Activated T-cell treated with anti-CD3 and anti-CD28 coated beads for 24 hours (primary cell): ENCODE data around the gene TAF6L.
A peak's percentile ranks its signal among the peaks of the same experiment; 100 is the strongest.
"Not testable (repeated sequence)": the region's sequence is repeated elsewhere in the genome, so short reads cannot be mapped to it uniquely, and the experiment has no call there.

ENCODE experiments used
- DNase-seq: peaks from one replicate; pipeline ENCODE4 v3.0.0-alpha.2; 2020; ENCODE audit warnings: low read depth

TAF6L gene, protein sequence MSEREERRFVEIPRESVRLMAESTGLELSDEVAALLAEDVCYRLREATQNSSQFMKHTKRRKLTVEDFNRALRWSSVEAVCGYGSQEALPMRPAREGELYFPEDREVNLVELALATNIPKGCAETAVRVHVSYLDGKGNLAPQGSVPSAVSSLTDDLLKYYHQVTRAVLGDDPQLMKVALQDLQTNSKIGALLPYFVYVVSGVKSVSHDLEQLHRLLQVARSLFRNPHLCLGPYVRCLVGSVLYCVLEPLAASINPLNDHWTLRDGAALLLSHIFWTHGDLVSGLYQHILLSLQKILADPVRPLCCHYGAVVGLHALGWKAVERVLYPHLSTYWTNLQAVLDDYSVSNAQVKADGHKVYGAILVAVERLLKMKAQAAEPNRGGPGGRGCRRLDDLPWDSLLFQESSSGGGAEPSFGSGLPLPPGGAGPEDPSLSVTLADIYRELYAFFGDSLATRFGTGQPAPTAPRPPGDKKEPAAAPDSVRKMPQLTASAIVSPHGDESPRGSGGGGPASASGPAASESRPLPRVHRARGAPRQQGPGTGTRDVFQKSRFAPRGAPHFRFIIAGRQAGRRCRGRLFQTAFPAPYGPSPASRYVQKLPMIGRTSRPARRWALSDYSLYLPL

DNA sequence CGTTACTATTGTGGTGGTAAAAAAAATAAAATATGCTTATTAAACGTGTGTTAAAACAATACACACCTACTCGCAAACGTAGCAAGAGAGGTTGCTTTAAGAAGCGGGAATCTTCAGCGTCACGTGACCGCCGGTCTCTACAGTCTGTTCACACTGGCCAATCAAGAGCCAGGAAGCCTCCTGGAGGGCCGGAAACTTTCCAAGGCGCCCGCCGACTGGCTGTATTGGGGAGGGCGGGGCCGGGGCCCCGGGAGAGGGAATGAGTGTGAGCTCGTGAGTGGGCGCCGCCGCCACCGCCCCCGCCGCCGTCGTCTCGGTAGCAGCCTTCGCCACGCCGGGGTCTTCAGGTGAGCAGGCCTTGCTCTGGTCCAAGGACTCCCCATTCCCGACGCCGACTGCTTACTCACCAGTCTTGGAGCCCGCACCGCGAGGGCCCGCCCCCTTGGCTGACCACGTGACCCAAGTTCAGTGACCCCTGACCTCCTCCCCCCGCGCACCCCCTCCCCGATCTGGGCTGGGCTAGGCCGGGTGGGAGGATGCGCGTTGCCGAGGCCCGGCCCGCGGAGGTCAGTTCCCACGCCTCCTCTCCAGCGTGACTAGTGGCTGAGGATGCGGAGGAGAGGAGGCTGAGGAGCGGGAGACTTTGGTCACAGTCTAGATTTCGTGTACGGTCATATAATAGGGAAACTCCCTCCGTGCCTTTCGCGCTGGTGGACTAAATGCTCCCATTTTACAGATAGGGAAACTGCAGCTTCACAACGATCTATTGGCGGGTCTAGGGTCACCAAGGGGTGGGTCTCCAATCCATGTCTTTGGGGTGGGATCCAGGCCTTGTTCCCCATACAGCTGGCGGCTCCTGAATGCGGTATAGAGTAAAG, at the start of gene TAF6L:
Gene TAF6L (plus strand): TSS at position 253 of the 878 bp plus-strand sequence. CDS start 4,388 bp downstream, outside the sequence.
- DNase-seq = peak; percentile 92

DNA sequence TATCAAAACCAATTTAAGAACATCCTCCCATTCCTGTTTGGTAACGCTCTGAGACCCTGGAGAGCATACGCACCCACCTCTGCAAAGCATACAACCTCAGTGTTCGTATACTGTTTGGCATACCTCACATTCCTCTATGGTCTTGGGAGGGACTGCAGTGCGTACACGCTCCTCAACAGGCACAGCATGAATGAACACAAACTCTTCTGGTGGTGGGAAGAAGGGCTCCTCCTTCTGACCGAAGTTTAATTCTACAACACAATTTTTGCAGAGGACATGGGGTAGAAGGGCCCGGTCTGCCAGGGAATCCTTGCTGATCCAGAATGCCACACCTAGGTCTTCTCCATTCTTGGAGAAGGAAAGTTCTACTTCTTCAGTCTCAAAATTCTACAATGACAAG, 49.2 kb upstream of the TAF6L start:
- DNase-seq = no peak

DNA sequence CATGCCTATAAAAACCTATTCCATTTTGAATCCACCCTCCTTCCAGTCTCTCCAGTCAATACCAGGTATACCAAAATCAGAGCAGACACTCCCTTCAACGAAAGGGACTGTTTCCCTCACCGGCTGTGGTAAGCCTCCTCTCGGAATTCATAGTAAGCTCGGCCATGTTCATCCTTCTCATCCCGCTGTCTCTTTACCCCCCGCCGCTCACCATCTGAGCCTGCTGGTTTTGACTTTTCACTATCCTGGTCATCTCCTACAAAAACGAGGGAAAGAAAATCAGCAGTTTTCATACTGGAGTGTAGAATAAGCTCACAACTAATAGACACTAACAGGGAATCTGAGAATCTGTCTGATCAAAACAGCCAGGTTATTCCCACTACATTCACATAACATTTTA, 47.0 kb upstream of the TAF6L start:
- no peak for DNase-seq

DNA sequence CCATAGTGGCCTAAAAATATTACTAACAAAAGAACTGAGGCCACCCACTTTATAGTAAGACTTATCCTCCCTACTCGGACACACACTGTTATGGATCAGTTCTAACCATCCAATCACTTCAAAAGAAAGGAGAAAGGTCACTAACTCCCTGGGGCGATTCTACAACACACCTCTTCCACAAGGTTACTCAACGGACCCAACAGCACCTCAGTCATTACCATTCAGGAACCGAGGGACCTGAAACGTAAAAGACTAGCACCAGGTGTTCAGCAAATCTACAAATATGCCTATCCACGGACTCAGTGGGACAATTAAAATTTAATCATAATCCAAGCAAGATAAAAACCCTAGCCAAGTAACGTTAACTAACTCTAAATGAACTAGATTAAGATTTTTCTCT, 45.5 kb upstream of the TAF6L start:
- DNase-seq = no peak

DNA sequence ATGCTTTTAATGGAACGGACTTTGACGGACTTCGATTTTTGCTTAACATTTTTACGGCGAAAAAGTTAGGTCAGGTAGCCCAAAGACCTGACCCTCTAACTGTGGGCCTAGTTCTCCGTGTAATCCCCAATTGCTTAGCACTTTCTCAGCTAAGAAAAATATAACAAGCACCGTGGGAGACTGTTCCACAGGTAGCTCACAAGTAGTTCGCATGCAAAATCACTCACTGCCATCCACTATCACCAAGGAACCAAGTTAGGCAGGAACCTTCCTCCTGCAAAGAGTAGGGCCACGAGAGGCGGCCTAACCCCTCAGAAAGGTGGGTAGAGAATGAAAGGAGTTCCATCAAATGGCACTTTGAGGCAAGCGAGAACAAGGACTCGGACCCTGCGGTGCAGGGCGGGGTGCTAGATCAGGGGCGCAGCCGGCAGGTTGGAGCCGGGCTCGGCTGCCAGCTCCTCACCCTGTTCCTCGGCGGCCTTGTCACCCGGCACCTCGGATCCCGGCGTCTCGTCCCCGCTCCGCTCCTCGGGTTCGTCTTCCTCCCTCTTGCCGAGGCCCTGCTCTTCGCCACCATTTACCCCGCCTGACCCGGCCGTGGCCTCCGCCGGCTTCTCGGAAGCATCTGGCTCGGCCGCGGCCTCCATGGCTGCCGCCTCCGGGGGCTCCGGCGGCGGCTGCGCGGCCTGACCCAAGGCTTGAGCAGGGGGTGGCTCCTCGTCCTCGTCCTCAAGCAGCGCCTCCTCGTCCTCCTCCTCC, 44.9 kb upstream of the TAF6L start:
- no peak for DNase-seq

DNA sequence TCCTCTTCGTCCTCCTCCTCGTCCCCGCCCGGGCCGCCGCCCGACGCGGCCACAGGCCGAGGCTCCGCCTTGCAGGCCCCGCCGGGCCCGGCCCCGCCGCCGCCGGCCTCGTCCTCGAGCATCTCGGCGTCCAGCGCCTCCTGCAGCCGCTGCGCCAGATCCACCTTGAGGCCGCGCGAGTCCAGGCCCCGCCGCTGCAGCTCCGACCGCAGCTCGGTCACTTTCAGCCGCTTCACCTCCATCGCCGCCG, 44.4 kb upstream of the TAF6L start:
- no peak for DNase-seq

DNA sequence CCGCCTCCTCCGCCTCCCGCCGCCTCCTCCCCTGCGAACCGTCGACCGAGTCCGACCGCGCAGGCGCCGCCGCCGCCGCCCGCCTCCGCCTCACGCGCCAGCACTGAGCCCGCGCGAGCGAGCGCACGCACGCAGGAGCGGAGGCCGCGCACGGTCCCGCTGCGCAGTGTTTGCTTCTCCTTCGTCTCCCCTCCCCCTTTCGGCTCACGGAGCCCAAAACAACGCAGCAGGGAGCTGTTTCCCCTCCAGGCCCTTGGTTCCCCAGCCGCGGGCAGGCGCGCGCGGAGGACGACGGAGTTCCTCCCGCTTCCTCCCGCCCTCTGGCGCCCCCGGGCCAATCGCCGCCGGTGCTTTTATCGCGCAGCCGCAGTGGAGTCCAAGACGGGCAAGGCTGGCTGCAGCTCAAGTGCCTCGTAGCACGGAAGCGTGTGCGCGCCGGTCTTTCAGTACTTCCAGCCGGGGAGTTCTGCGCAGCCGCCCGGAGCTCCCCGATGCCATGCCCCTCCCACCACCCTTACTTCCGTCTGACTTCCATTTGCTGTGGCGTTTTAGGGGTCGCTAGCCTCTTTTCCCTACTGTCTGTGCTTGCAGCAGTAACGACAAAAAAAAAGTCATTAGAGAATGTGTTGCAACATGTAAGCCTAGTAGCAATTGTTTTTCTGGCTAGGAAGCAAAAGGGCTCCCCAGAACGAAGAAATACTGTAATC, 43.9 kb upstream of the TAF6L start, which contains the start of gene HNRNPUL2:
Gene HNRNPUL2 (minus strand): TSS at position 293 of the 707 bp plus-strand sequence. CDS start 301 bp downstream, outside the sequence.
- DNase-seq = peak; percentile 97

DNA sequence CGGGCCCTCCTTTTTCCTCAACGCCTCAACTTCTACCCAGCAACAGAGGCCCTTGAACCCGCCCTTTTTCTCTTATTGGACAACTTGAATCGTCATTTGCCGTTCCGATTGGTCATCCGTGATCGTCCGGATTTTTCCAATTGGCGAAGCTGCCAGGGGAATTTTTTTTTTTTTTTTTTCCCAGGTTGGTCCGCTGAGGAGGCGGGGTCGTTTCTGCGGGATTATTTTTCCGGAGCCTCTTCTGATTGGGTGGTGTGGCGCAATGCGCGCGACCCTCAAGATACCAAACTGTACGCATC, 43.4 kb upstream of the TAF6L start:
- peak; percentile 81 for DNase-seq

DNA sequence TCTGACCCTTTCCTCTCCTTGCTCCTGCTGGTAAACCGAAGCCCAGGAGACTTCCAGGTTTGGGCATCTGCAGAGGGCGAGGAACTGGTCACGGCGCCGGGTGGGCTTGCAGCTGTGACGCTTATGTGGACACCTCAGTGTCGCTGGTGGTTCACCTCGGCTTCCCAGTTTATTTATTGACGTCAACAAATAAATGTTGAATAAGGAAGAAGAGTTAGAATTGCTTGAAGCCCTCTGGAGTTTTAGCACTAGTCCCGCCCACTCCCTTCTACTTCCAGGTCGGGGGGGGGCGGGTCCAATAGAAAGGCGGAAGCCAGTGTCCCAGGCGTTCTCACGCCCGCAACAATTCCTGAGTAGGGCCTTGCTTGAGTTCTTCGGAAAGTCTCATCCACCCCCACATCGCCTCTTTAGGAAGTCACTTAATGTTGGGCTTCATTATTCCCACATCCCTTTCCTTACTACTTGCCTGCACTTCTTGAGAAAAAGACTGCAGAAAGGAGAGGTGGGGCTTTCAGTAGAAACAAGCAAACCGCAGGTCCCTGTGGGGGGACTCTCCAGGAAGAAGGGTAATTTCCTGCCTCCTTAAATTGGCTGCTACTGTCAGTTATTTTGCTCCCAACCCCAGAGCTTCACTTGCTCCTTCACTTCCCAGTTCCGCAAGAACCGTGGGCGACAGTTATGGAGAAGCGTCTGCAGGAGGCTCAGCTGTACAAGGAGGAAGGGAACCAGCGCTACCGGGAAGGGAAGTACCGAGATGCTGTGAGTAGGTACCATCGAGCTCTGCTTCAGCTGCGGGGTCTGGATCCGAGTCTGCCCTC, 42.8 kb upstream of the TAF6L start, which contains the start of gene TTC9C:
Gene TTC9C (plus strand): TSS at position 316 of the 818 bp plus-strand sequence. CDS start 363 bp downstream, at position 679.
- peak; percentile 77 for DNase-seq

DNA sequence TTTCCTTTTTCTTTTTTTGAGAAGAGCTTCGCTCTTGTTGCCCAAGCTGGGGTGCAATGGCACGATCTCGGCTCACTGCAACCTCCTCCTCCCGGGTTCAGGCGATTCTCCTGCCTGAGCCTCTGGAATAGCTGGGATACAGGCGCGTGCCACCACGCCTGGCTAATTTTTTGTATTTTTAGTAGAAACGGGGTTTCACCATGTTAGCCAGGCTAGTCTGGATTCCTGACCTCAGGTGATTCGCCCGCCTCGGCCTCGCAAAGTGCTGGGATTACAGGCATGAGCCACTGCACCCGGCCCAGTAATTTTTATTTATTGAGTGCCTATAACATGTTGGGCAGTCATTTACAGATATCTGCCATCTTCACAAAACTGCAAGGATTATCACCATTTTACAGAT, 41.1 kb upstream of the TAF6L start:
- DNase-seq = not testable (repeated sequence)

DNA sequence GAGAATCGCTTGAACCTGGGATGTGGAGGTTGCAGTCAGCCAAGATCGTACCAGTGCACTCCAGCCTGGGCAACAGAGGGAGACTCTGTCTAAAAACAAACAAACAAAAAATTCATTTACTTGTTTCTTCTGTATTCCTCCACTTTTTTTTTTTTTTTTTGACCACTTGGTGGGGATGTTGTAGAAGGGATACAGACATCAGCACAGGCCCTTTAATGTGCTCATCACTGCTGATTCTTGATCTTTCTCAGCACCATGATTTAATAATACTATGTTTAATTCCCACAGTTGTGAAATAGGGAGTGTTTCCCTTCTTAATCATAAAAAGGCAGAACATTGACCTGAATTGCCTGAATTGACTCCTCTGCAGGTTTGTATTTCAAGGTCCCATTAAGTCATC, 38.4 kb upstream of the TAF6L start:
- no peak for DNase-seq

DNA sequence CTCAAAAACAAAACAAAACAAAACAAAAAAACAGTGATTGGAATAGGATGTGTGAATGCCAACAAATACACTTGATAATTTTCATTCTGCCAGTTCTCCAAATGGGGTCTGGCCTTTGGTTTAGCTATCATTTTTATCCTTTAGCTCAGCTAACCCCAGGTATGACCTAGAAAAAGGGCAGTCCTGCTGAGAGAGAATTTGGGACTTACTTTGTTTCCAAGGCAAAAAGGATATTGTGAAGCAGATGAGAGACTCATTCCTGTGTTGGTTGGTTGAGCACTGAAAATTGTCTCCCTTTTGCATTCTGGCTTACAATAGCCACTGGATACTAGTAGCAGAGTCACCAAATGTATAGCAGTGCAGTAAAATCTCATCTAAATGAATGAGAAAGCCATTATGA, 34.0 kb upstream of the TAF6L start:
- DNase-seq = no peak

DNA sequence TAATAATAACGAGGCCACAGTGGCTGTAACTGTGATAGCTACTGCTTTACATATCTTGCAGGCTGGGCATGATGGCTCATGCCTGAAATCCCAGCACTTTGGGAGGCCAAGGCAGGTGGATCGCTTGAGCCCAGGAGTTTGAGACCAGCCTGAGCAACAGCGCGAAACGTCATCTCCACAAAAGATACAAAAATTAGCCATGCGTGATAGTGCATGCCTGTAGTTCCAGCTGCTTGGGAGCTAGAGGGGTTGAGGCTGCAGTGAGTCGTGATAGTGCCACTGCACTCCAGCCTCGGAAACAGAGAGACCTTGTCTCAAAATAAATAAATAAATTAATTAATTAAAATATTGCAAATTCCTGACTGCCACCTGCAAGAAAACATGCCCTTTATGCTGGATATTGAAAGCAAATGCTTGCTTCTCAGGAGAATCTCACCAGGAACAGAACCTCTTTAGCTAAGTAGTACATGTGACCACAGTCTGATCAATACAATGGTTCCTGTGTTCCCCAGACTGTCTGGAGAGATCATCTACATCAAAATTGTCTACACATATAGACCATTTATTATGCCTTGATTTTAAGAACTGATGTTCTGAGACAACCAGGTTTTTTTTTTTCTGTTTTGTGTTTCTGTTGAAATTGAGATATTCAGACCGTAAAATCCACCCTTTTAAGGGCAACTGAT, 23.6 kb upstream of the TAF6L start:
- DNase-seq = no peak

DNA sequence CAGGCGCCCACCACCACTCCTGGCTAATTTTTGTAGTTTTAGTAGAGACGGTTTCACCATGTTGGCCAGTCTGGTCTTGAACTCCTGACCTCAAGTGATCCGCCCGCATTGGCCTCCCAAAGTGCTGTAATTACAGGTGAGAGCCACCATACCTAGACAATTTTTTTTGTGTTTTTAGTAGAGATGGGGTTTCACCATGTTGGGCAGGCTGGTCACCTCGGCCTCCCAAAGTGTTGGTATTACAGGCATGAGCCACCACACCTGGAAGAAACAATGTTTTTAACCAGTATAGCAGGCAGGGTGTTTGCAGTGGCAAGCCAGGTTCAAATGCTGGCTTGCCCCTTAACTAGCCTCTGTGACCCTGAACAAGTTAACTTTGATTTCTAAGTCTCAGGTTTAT, 21.3 kb upstream of the TAF6L start:
- DNase-seq = not testable (repeated sequence)

DNA sequence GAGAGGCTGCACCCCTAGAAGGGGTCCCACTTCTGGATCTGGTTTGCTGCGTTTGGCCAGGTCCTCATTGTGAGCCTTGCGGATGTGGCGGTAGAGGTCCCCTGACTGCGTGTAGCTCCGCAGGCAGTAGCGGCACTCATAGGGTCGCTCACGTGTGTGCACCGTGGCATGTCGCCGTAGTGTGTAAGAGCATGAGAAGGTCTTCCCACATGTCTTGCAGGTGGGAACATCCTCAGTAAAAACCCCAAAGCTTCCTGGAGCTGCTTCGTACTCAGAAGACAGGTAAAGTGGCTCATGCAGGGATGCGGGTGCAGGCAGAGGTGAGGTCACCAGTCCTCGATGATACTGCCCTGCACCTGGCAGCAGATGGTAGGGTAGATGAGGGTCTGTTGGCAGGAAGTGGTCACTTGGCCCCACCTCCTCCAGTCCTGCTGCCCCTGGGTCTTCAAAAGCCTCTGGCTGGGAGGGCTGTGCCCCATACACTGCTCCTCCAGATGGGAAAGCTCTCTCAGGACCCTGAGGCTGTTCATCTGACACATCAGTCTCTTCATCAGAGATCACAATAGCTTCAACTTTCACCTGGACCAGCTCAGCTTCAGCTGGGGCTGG, 18.9 kb upstream of the TAF6L start:
- no peak for DNase-seq

DNA sequence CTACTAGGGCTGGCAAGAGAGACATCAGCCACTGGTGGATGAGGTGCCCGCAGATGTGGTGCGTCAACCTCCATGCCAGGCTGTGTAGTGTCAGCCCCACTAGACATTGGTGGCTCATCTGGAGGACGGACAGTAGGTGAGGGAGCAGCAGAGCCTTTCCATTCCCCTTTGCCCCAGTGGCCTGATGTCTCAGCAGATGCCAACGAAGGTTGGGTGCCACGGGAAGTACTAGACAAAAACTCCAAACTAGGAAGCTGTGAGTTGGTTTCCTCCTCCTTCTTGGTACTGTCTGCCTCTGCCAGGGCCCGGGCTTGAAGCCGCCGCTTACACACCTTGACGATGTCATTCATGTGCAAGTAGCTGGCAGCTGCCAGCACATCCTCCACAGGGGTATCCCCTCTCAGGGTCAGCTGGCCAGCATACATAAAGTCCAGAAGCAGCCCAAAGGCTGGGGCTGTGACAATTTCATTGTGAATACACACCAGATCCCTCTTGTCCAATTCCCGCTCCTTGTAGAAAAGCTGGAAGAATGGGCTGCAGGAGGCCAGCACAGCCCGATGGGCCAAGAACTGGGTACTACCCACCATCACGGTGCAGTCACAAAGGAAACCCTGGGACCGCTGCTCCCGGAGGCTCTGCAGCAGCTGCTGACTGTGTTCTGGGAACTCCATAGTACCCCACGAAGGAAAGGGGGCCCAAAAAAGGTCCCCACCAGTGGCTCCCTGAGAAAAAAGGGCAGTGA, 18.0 kb upstream of the TAF6L start:
- DNase-seq = no peak

DNA sequence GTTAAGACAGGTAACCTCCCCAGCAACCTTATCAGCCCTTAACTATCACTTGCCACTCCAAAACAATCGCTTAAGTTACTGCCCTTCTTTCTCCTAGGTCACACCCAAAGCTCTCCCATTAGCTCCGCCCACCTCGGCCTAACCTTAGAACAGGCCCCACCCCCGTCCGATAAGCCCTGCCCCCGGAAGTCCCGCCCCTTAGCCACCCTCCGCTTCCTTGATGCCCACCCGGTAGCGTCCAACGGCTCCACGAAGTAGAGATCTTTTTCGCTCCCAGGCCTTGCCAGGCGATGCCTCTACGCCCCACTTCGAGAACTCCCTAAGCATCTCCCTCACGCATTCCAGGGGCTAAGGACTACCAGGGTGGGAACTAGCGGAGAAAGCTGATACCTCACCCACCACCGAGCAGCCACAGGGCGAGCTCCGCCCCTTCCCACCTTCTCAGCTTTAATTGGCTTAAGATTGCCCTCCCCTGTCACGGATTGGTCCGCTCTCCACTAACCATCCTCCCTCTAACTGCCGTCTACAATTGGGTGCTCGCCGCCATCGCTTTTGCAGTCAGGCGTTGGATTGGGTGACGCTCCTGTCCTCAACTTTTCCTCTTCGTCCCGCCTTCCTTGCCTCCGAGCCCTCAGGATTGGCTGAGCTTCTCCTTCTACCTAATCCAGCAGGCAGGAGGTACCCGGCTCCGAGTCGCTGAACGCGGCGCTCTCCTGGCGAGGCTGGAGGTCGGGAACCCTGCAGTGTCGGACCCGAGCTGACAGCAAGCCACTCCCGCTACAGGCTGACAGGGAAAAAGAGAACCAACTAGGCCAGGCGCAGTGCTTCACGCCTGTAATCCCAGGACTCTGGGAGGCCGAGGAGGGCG, 17.2 kb upstream of the TAF6L start, which contains the start of gene ZBTB3:
Gene ZBTB3 (minus strand): TSS at position 425 of the 868 bp plus-strand sequence. CDS start 496 bp downstream, outside the sequence.
- peak; percentile 95 for DNase-seq
